ENCODE results near the gene TARS2. TPM values are rescaled to one million over a fixed set of nuclear protein-coding genes. Genes with fewer than 3 reads are reported as not detected.

TARS2 gene
- total and polyA plus RNA-seq, 2 of the 13 experiments (the other 11 are each of a cell fraction or from before 2014, with no cell fraction given): 21.3 to 22.8 TPM

DNA sequence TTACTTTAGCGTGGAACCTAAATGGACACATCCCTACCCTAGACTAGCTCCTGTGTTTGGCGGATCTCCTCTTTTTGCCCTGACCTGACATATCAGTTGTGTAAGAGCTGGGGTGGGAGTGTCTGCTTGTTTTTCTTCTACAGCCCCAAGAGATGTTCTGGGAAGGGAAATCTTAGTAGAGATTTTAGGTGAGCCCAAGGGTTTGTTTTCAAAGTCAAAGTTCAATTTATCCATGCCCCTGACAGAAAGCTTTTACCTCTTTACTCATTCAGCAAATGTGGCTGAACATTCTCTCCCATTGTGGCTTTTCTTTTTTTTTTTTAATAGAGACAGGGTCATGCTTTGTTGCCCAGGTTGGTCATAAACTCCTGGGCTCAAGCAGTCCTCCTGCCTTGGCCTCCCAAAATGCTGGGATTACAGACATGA lies 7.3 kb upstream of the TARS2 start (continued):
- TF ChIP-seq NR2F6 (IDR thresholded peaks at IDR 0.05) (peak; percentile 66; the same call in 1 of the 2 replicates), NR2F6 (CRISPR knock-in tag; IDR thresholded peaks at IDR 0.05) (0 out of 2 replicates have a peak, but pooled peaks have one; percentile 21), RXRB (CRISPR knock-in tag; IDR thresholded peaks at IDR 0.05; ENCODE audit: borderline replicate concordance) (peak; percentile 77), FOXK1 (CRISPR knock-in tag; IDR thresholded peaks at IDR 0.05; ENCODE audit: borderline replicate concordance, low read depth) (0 out of 2 replicates have a peak, but pooled peaks have one; percentile 19), TEAD2 (CRISPR knock-in tag; IDR thresholded peaks at IDR 0.05) (no peak), GATAD2A (CRISPR knock-in tag; IDR thresholded peaks at IDR 0.05) (peak; percentile 28; the same call in 1 of the 2 replicates), ZNF121 (CRISPR knock-in tag; IDR thresholded peaks at IDR 0.05) (peak; percentile 79), ZNF839 (CRISPR knock-in tag; IDR thresholded peaks at IDR 0.05; ENCODE audit: borderline replicate concordance) (no peak), ZNF101 (CRISPR knock-in tag; IDR thresholded peaks at IDR 0.05; ENCODE audit: borderline replicate concordance, low read depth) (no peak), FOXA3 (CRISPR knock-in tag; IDR thresholded peaks at IDR 0.05) (0 out of 2 replicates have a peak, but pooled peaks have one; percentile 34), GFI1 (CRISPR knock-in tag; IDR thresholded peaks at IDR 0.05; ENCODE audit: borderline replicate concordance) (peak; percentile 38; the same call in 1 of the 2 replicates), ZNF672 (CRISPR knock-in tag; IDR thresholded peaks at IDR 0.05) (0 out of 2 replicates have a peak, but pooled peaks have one; percentile 62), ZNF432 (CRISPR knock-in tag; IDR thresholded peaks at IDR 0.05; ENCODE audit: borderline replicate concordance) (no peak), POGZ (CRISPR knock-in tag; IDR thresholded peaks at IDR 0.05) (no peak), HOXA5 (CRISPR knock-in tag; IDR thresholded peaks at IDR 0.05) (0 out of 2 replicates have a peak, but pooled peaks have one; percentile 40), TGIF2 (CRISPR knock-in tag; IDR thresholded peaks at IDR 0.05) (peak; percentile 47; the same call in 1 of the 2 replicates), PATZ1 (CRISPR knock-in tag; IDR thresholded peaks at IDR 0.05) (peak; percentile 60), ZSCAN20 (CRISPR knock-in tag; IDR thresholded peaks at IDR 0.05; ENCODE audit: borderline replicate concordance) (no peak), EZH2 (conservative IDR thresholded peaks at IDR 0.05; ENCODE audit: low read depth, low read length) (no peak), U2AF2 (IDR thresholded peaks at IDR 0.05; ENCODE audit: low read depth, low read length) (no peak), TP53 (CRISPR knock-in tag; conservative IDR thresholded peaks at IDR 0.05) (no peak), MXD1 (CRISPR knock-in tag; IDR thresholded peaks at IDR 0.05) (no peak), RARA (CRISPR knock-in tag; IDR thresholded peaks at IDR 0.05) (0 out of 2 replicates have a peak, but pooled peaks have one; percentile 25)
- TF ChIP-seq, protein P1, sequence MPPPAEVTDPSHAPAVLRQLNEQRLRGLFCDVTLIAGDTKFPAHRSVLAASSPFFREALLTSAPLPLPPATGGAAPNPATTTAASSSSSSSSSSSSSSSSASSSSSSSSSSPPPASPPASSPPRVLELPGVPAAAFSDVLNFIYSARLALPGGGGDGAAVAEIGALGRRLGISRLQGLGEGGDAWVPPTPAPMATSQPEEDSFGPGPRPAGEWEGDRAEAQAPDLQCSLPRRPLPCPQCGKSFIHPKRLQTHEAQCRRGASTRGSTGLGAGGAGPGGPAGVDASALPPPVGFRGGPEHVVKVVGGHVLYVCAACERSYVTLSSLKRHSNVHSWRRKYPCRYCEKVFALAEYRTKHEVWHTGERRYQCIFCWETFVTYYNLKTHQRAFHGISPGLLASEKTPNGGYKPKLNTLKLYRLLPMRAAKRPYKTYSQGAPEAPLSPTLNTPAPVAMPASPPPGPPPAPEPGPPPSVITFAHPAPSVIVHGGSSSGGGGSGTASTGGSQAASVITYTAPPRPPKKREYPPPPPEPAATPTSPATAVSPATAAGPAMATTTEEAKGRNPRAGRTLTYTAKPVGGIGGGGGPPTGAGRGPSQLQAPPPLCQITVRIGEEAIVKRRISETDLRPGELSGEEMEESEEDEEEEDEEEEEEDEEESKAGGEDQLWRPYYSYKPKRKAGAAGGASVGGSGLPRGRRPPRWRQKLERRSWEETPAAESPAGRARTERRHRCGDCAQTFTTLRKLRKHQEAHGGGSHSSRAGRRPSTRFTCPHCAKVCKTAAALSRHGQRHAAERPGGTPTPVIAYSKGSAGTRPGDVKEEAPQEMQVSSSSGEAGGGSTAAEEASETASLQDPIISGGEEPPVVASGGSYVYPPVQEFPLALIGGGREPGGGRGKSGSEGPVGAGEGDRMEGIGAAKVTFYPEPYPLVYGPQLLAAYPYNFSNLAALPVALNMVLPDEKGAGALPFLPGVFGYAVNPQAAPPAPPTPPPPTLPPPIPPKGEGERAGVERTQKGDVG (CRISPR knock-in tag; IDR thresholded peaks at IDR 0.05; ENCODE audit: borderline replicate concordance): no peak
